Common myeloid progenitor, CD34-positive (primary cell): ENCODE results near the gene ARID4B.

ENCODE experiments used
- CTCF ChIA-PET: fragments of 350-600 bp; sonication (Branson Sonifier 250); formaldehyde crosslinking; loops from one replicate; lab custom pipeline; 2021; ENCODE audit warnings: antibody characterized with exemption; lab: Charles Lee
- POLR2A ChIA-PET: fragments of 350-600 bp; sonication (Branson Sonifier 250); formaldehyde crosslinking; loops from one replicate; lab custom pipeline; 2021; ENCODE audit warnings: antibody characterized with exemption; lab: Charles Lee
- DNase-seq, 3 donors: peaks; one replicate each; pipeline versions ENCODE4 v3.0.0 to v3.0.0-alpha.2; 2013
- H3K27ac ChIP-seq, 2 experiments: 1 replicate in 1 of 2; 2 replicates in 1 of 2; pipeline ENCODE4 v1.7.0; 2013; ENCODE audit warnings: inconsistent platforms in 2 of 2, low read length in 2 of 2, mild to moderate bottlenecking in 2 of 2, low read depth in 1 of 2, moderate library complexity in 1 of 2; ENCODE audit not compliant: severe bottlenecking in 2 of 2, insufficient read depth in 1 of 2, poor library complexity in 1 of 2
- H3K27me3 ChIP-seq, 5 experiments: replicated peaks in 2 of 5; 1 replicate in 3 of 5; 2 replicates in 2 of 5; pipeline versions ENCODE4 v1.6.1 to v1.7.0; 2013; ENCODE audit warnings: low read length in 4 of 5, mild to moderate bottlenecking in 2 of 5, moderate library complexity in 2 of 5, inconsistent platforms in 1 of 5; ENCODE audit not compliant: insufficient read depth in 5 of 5, control insufficient read depth in 4 of 5
- H3K36me3 ChIP-seq, 4 experiments: 1 replicate in 2 of 4; 2 replicates in 2 of 4; pipeline versions ENCODE4 v1.6.1 to v1.7.0; 2013; ENCODE audit warnings: low read length in 3 of 4, control low read depth in 1 of 4, mild to moderate bottlenecking in 1 of 4; ENCODE audit not compliant: control insufficient read depth in 4 of 4, insufficient read depth in 4 of 4
- H3K4me1 ChIP-seq, 4 experiments: 1 replicate in 3 of 4; 2 replicates in 1 of 4; pipeline versions ENCODE4 v1.6.1 to v1.7.1; 2013; ENCODE audit warnings: low read length in 3 of 4, mild to moderate bottlenecking in 3 of 4, control low read depth in 1 of 4, inconsistent platforms in 1 of 4, moderate library complexity in 1 of 4; ENCODE audit not compliant: control insufficient read depth in 4 of 4, insufficient read depth in 4 of 4; ENCODE audit errors: control extremely low read depth in 1 of 4
- H3K4me3 ChIP-seq, 7 experiments: 1 replicate in 4 of 7; 2 replicates in 3 of 7; pipeline versions ENCODE4 v1.5.1 to v1.7.0; 2013; ENCODE audit warnings: mild to moderate bottlenecking in 7 of 7, low read length in 6 of 7, moderate library complexity in 6 of 7, inconsistent platforms in 2 of 7, low read depth in 2 of 7, control low read depth in 1 of 7; ENCODE audit not compliant: insufficient read depth in 4 of 7, control insufficient read depth in 1 of 7; ENCODE audit errors: extremely low read depth in 1 of 7
- H3K9me3 ChIP-seq, 5 experiments: 1 replicate in 4 of 5; 2 replicates in 1 of 5; pipeline versions ENCODE4 v1.6.1 to v1.7.1; 2013; ENCODE audit warnings: low read length in 4 of 5, mild to moderate bottlenecking in 2 of 5, inconsistent platforms in 1 of 5, low read depth in 1 of 5, moderate library complexity in 1 of 5; ENCODE audit not compliant: control insufficient read depth in 4 of 5, insufficient read depth in 2 of 5; ENCODE audit errors: control extremely low read depth in 1 of 5
- WGBS: methylation state at CpG from one replicate; pipeline ENCODE4 v1.1.5; 2013; ENCODE audit not compliant: insufficient coverage; 5-methylcytosine and 5-hydroxymethylcytosine counted together

ARID4B gene

GRCh38 chr1:235266325-235266724 lies 61.7 kb downstream of the ARID4B start:
- H3K4me3 ChIP-seq, result peak overlapping the region in 2 of 7 experiments; percentile 19 to 27
- WGBS, result no CpG with 5 or more reads among the region's 1 CpG
- no peaks in the 10 kb centered on the region for H3K9me3 ChIP-seq
- DNase-seq, result peak in 1 of 3 donors; percentile 27
- ChIA-PET POLR2A (no interaction called here), CTCF (interaction anchor here (1.1 to 3.0 kb wide), 4 partner anchors 9 to 25 kb away, joined by 3 to 13 read pairs (median 4); no protein-coding TSS in a partner anchor)
- peak overlapping the region; percentile 6 to 66 for H3K27ac ChIP-seq
- H3K27me3 ChIP-seq, result no peaks in the 10 kb centered on the region
- no peaks in the 10 kb centered on the region for H3K36me3 ChIP-seq
- peaks cover 7 to 46% (median 19%) of the 10 kb centered on the region in 4 experiments for H3K4me1 ChIP-seq

GRCh38 chr1:235265900-235266299 lies 62.1 kb downstream of the ARID4B start:
- 100% methylated on average over 2 of the region's 3 CpGs for WGBS

GRCh38 chr1:235264327-235264726 lies 63.7 kb downstream of the ARID4B start:
- Histone ChIP-seq H3K27ac (no peak overlapping the region), H3K27me3 (no peaks in the 10 kb centered on the region), H3K4me3 (no peak overlapping the region), H3K4me1 (peaks cover 7 to 39% (median 19%) of the 10 kb centered on the region in 4 experiments), H3K36me3 (peaks cover 0 to 2% (median 1%) of the 10 kb centered on the region in 4 experiments), H3K9me3 (no peaks in the 10 kb centered on the region)
- DNase-seq, result no peak
- POLR2A ChIA-PET, result interaction anchor here (0.6 to 0.8 kb wide), 2 partner anchors 12 to 18 kb away, joined by 3 to 6 read pairs; no protein-coding TSS in a partner anchor
- CTCF ChIA-PET, result interaction anchor here (0.6 to 1.7 kb wide), 3 partner anchors 10 to 60 kb away, joined by 3 to 7 read pairs (median 3); no protein-coding TSS in a partner anchor

More at GRCh38 chr1:235265900-235266299, 62.1 kb downstream of the ARID4B start:
- H3K9me3 ChIP-seq, result no peaks in the 10 kb centered on the region
- POLR2A ChIA-PET, result no interaction called here
- DNase-seq, result no peak
- CTCF ChIA-PET, result interaction anchor here (1.0 to 3.0 kb wide), 4 partner anchors 8 to 27 kb away, joined by 3 to 13 read pairs (median 4); no protein-coding TSS in a partner anchor
- H3K4me3 ChIP-seq, result peak overlapping the region in 2 of 7 experiments; percentile 19 to 27
- H3K27me3 ChIP-seq, result no peaks in the 10 kb centered on the region
- H3K36me3 ChIP-seq, result no peaks in the 10 kb centered on the region
- H3K27ac ChIP-seq, result peak overlapping the region; percentile 6 to 66
- peaks cover 7 to 42% (median 18%) of the 10 kb centered on the region in 4 experiments for H3K4me1 ChIP-seq

GRCh38 chr1:235262539-235262938 lies 65.4 kb downstream of the ARID4B start:
- CTCF ChIA-PET, result interaction anchor here (0.9 to 2.4 kb wide), 2 partner anchors 13 to 28 kb away, joined by 3 to 15 read pairs; no protein-coding TSS in a partner anchor
- Histone ChIP-seq H3K27ac (no peak overlapping the region), H3K27me3 (no peaks in the 10 kb centered on the region), H3K4me3 (no peak overlapping the region), H3K9me3 (no peaks in the 10 kb centered on the region), H3K36me3 (peaks cover 0 to 10% (median 8%) of the 10 kb centered on the region in 4 experiments), H3K4me1 (peaks cover 2 to 30% (median 19%) of the 10 kb centered on the region in 4 experiments)
- POLR2A ChIA-PET, result no interaction called here
- DNase-seq, result no peak
- no CpG with 5 or more reads among the region's 3 CpGs for WGBS

GRCh38 chr1:235261243-235261642 lies 66.7 kb downstream of the ARID4B start:
- H3K4me3 ChIP-seq, result no peak overlapping the region
- WGBS, result 100% methylated on average over 4 of the region's 4 CpGs
- H3K36me3 ChIP-seq, result peaks cover 0 to 12% (median 9%) of the 10 kb centered on the region in 4 experiments
- H3K27me3 ChIP-seq, result no peaks in the 10 kb centered on the region
- DNase-seq, result no peak
- H3K27ac ChIP-seq, result no peak overlapping the region
- CTCF ChIA-PET, result interaction anchor here (0.7 to 2.4 kb wide), 5 partner anchors 8 to 154 kb away, joined by 3 to 15 read pairs (median 3); no protein-coding TSS in a partner anchor
- no peaks in the 10 kb centered on the region for H3K9me3 ChIP-seq
- peaks cover 2 to 25% (median 17%) of the 10 kb centered on the region in 4 experiments for H3K4me1 ChIP-seq
- POLR2A ChIA-PET, result no interaction called here

GRCh38 chr1:235259133-235259778 lies 68.7 kb downstream of the ARID4B start:
- CTCF ChIA-PET, result interaction anchor here (0.8 to 2.2 kb wide), 12 partner anchors 11 to 157 kb away, joined by 3 to 10 read pairs (median 4); partner anchors contain the start of genes ARID4B and GGPS1
- Histone ChIP-seq H3K36me3 (peaks cover 0 to 14% (median 10%) of the 10 kb centered on the region in 4 experiments), H3K9me3 (no peaks in the 10 kb centered on the region), H3K4me3 (peak overlapping the region in 1 of 7 experiments; percentile 24), H3K27ac (peak overlapping the region in 1 of 2 experiments; percentile 29), H3K27me3 (no peaks in the 10 kb centered on the region), H3K4me1 (peaks cover 2 to 18% (median 13%) of the 10 kb centered on the region in 4 experiments)
- POLR2A ChIA-PET, result interaction anchor here (0.6 kb wide), 1 partner anchor 22 kb away, joined by 3 read pairs; no protein-coding TSS in a partner anchor
- WGBS, result 100% methylated on average over 1 of the region's 1 CpG
- DNase-seq, result peak in 1 of 3 donors; percentile 32
